ENCODE measurements around the gene ZNF408.

ZNF408 gene

GRCh38 chr11:46736615-46737014 is 35.8 kb downstream of the ZNF408 start:
- no peak for TF ChIP-seq CTCF (IDR thresholded peaks at IDR 0.05; ENCODE audit: low read depth, low read length, missing control alignments)
- DNase-seq (ENCODE audit: low read depth) = no peak
- H3K4me3 ChIP-seq (ENCODE audit: low read depth, low read length) = no peak overlapping the region

DNA sequence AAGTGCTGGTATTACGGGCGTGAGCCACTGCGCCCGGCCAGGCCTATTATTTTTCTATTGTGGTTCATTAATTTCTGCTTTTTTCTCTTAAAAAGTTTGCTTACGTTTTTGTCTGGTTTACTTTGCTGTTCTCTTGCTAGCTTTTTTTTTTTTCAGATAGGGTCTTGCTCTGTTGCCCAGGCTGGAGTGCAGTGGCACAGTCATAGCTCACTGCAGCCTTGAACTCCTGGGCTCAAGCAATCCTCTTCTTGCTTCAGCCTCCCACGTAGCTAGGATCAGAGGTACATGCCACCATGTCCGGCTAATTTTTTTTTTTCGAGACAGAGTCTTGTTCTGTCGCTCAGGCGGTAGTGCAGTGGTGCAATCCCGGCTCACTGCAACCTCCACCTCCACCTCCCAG is 36.9 kb downstream of the ZNF408 start:
- DNase-seq (ENCODE audit: low read depth) = no peak
- no peak for TF ChIP-seq CTCF (IDR thresholded peaks at IDR 0.05; ENCODE audit: low read depth, low read length, missing control alignments)
- no peak overlapping the region for H3K4me3 ChIP-seq (ENCODE audit: low read depth, low read length)

- no peak overlapping the region for H3K4me3 ChIP-seq (ENCODE audit: low read depth, low read length)
- DNase-seq (ENCODE audit: low read depth) = no peak
- TF ChIP-seq CTCF (IDR thresholded peaks at IDR 0.05; ENCODE audit: low read depth, low read length, missing control alignments) = no peak
These were observed 38.1 kb downstream of the ZNF408 start for GRCh38 chr11:46738887-46739286.

DNA sequence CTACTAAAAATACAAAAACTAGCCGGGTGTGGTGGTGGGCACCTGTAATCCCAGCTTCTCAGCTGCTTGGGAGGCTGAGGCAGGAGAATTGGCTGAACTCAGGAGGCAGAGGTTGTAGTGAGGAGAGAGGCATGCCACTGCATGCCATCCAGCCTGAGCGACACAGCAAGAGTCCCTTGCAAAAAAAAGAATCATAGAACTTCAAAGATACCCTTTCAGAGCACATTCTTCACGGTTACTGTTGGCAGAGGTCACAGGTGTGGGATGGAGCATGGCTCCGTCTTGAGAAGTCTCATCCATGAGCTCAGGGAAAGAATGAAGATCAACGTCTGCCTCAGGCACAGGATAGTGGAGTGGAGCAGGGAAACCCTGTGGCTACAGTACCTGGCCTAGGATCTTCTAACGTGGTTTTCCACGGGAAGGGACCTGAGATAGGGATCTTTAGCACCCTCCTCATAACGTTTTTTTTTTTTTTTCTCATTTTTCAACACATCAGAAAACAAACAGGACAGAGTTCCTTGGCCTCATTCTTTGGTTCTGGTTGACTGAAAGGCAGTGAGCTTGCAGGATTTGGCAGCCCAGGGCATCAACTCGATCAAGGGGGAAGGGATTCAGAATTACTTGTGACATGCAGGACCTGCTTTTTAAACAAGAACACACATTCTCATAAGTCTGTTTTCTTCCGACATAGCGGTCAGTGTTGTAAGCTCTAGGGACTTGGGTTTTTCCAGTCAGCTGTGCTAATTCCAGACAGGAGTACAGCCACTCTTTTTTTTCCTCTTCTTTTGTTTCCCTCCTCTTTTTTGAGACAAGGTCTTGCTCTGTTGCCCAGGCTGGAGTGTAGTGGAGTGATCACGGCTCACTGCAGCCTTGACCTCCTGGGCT is 41.0 kb downstream of the ZNF408 start:
- H3K4me3 ChIP-seq (ENCODE audit: low read depth, low read length) = no peak overlapping the region
- no peak for TF ChIP-seq CTCF (IDR thresholded peaks at IDR 0.05; ENCODE audit: low read depth, low read length, missing control alignments)
- DNase-seq (ENCODE audit: low read depth) = no peak

DNA sequence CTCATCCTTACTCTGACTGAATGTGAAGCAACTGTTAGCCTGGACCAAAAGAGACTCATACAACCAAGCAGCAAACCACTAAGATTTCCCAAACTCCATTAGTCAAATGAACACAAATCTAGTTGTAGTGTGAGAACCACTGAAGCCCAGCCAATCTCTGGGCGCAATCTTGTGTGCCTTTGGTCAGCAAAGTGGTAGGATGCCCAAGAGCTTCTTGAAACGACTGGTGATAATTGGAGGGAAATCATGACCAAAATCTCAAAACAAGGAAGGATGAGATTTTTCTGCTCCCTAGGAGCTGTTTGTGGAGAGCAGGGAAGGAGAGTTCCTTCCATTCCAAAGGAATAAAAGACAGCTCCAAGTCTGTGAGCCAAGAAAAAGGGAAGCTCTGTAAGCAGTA is 42.2 kb downstream of the ZNF408 start:
- no peak overlapping the region for H3K4me3 ChIP-seq (ENCODE audit: low read depth, low read length)
- DNase-seq (ENCODE audit: low read depth) = no peak
- no peak for TF ChIP-seq CTCF (IDR thresholded peaks at IDR 0.05; ENCODE audit: low read depth, low read length, missing control alignments)

- no peak for TF ChIP-seq CTCF (IDR thresholded peaks at IDR 0.05; ENCODE audit: low read depth, low read length, missing control alignments)
- no peak overlapping the region for H3K4me3 ChIP-seq (ENCODE audit: low read depth, low read length)
- no peak for DNase-seq (ENCODE audit: low read depth)
These were observed 43.0 kb downstream of the ZNF408 start for GRCh38 chr11:46743693-46744339.

All from GM12864 (cell line).